ENCODE measurements around the gene ZFYVE28. TPM values are rescaled to one million over a fixed set of nuclear protein-coding genes. Genes with fewer than 3 reads are reported as not detected.
A peak's percentile ranks its signal among the peaks of the same experiment; 100 is the strongest.
"Not testable (repeated sequence)": the region's sequence is repeated elsewhere in the genome, so short reads cannot be mapped to it uniquely, and the experiment has no call there.

The ZFYVE28 gene
- total RNA-seq, 2 experiments from 2014 or later: 14.8 to 17.2 TPM

DNA sequence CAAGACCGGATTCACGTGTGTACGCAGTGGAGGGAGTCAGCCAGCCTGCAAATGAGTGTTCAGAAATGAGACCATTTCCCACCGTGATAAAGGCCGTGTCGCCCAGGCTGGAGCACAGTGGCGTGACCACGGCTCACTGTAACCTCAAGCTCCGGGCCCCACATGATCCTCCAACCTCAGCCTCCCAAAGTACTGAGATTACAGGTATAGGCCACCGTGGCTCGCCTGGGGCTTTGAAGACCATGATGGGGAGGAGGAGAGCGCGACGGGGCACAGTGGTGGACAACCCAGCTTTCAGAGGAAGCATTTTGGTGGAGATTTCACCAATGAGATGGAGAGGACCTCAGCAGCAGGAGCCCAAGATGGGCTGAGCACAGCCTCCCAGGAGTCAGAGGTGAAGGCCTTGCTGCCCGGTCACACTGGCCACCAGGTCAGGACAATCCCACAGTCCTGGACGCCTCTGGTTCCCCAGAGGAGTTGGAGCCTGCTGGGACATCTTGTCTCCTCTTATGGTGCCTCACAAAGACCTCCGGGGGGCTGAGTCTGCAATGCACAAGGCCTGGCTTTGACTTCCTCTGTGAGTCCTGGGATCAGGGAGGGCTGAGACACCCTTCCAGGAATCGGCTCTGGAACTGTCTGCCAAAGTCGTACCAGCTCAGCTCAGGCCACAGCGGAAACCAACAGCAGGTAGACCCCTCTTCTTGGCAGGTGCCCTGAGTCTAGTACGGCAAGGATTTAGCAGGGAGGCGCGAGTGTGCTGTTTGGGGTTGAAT, 134.1 kb downstream of the ZFYVE28 start:
- no peaks in the 10 kb centered on the region for H3K27me3 Mint-ChIP-seq
- POLR2A ChIA-PET: no interaction called here
- H3K4me3 Mint-ChIP-seq: no peak overlapping the region
- CTCF ChIA-PET: interaction anchor here (1.2 kb wide), 1 partner anchor 64 kb away, joined by 3 read pairs; no protein-coding TSS in a partner anchor
- no peak for DNase-seq
- H3K9me3 Mint-ChIP-seq: peaks cover 2% of the 10 kb centered on the region
- peaks cover 31% of the 10 kb centered on the region for H3K4me1 Mint-ChIP-seq
- H3K36me3 Mint-ChIP-seq (ENCODE audit: low read depth): peaks cover 3% of the 10 kb centered on the region
- no peak overlapping the region for H3K27ac Mint-ChIP-seq

DNA sequence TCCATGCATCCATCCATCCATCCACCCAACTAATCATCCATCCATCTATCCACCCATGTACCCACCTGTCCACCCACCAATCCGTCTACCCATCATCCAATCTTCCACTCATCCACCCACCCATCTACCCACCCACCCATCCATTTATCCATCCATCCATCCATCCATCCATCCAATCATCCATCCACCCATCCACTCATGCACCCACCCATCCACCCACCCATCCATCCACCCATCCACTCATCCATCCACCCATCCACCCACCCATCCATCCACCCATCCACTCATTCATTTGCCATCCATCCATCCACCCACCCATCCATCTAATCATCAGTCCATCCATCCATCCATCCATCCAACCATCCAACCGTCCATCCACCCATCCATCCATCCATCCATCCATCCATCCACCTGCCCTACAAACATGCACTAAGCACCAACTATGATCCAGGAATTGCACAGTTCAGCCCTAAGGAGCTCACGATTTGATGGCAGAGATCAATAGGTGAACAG, 135.2 kb downstream of the ZFYVE28 start:
- Mint-ChIP-seq H3K36me3 (ENCODE audit: low read depth) (peaks cover 3% of the 10 kb centered on the region), H3K4me3 (no peak overlapping the region), H3K9me3 (peaks cover 2% of the 10 kb centered on the region), H3K4me1 (peaks cover 31% of the 10 kb centered on the region), H3K27ac (no peak overlapping the region), H3K27me3 (no peaks in the 10 kb centered on the region)
- ChIA-PET CTCF (no interaction called here), POLR2A (no interaction called here)
- DNase-seq: no peak

DNA sequence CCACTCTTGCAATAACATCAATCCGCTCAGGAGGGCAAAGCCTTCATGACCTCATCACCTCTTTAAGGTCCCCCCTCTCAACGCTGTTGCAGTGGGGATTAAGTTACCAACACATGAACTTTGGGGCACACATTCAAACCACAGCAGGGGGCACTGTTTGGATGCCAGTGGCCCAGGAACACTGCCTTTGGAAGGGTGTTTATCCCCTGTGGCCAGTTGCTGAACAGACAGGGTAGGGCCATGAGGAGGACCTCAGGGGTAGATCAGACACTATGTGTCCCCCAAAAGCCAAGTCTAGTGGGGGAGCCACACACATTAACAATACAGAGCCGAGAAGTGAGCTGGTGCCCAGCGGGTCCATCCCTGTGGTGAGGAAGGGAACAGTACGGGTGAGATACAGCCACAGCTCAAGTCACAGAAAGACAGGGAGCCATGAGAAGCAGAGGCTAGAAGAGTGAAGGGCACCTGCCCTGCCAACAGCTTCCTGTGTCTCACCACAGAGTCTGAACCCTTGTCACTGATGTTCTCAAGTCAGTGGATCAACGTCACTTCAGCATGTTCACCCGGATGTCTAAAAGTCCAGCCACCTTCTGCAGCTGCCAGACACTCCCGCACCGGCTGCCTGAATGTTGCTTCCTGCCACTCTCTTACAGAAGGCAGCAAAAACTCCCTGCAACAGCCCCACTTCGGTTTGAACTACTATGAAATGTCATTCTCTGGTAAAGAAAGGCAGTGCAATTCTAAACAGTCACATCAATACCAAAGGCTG, 136.7 kb downstream of the ZFYVE28 start:
- Mint-ChIP-seq H3K9me3 (peaks cover 2% of the 10 kb centered on the region), H3K4me3 (peak overlapping the region; percentile 23), H3K27me3 (no peaks in the 10 kb centered on the region), H3K36me3 (ENCODE audit: low read depth) (peaks cover 3% of the 10 kb centered on the region), H3K4me1 (peaks cover 31% of the 10 kb centered on the region), H3K27ac (peak overlapping the region; percentile 92)
- ChIA-PET CTCF (interaction anchor here (0.5 to 1.3 kb wide), 7 partner anchors 8 to 760 kb away, joined by 3 to 6 read pairs (median 3); no protein-coding TSS in a partner anchor), POLR2A (no interaction called here)
- DNase-seq: peak; percentile 86

DNA sequence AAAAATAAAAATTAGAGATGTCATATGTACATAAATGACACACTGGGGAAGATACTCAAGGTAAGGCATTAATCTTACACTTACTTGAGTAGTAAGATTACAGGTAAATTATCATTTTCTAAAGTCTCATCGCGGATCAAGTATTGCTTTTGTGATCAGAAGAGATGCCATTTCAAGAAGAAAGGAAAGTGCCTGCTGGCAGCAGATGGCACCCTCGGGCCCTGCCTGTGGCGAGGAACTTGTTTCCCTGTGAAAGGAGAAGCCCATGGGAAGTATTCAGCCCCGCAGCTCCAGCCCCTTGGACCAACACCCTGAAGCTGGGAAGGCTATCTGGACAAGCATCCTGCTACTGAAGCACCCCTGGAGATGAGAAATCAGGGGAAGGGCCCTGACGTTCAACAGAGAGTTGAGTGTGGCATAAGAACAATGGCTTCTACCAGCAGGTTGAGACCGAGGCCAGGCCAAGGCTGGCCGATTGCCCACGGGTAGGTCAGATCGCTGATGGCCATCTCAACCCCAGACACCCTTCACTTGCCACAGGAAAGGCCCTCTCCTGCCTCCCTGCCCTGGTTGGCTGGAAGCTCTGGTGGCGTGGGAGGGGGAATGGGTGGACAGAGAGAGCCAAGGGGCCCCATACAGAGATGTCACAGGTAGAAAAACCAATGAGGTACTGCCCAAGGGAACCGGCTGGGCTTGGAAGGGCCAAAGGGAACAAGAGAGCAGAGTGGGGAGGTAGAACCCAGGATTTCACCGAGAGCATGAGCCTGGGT, 137.7 kb downstream of the ZFYVE28 start:
- DNase-seq: no peak
- H3K27ac Mint-ChIP-seq: peak overlapping the region; percentile 92
- H3K9me3 Mint-ChIP-seq: peaks cover 2% of the 10 kb centered on the region
- no peaks in the 10 kb centered on the region for H3K27me3 Mint-ChIP-seq
- no peak overlapping the region for H3K4me3 Mint-ChIP-seq
- CTCF ChIA-PET: interaction anchor here (1.1 kb wide), 1 partner anchor 151 kb away, joined by 4 read pairs; no protein-coding TSS in a partner anchor
- POLR2A ChIA-PET: no interaction called here
- peaks cover 3% of the 10 kb centered on the region for H3K36me3 Mint-ChIP-seq (ENCODE audit: low read depth)
- H3K4me1 Mint-ChIP-seq: peaks cover 31% of the 10 kb centered on the region

DNA sequence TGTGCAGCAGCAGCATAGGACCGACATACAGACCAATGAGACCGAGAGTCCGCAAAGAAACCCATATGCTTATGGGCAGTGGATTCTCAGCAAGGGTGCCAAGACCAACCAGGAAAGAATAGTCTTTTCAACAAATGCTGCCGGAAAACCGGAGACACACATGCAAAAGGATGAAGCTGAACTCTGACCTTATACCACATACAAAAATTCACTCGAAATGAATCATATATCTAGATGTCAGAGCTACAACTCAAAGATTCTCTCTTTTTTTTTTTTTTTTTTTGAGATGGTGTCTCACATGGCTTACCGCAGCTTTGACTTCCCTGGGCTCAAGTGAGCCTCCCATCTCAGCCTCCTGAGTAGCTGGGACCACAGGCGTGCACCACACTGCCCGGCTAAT, 140.5 kb downstream of the ZFYVE28 start:
- no peak for DNase-seq
- POLR2A ChIA-PET: no interaction called here
- Mint-ChIP-seq H3K4me3 (no peak overlapping the region), H3K9me3 (no peaks in the 10 kb centered on the region), H3K4me1 (peaks cover 26% of the 10 kb centered on the region), H3K36me3 (ENCODE audit: low read depth) (no peaks in the 10 kb centered on the region), H3K27ac (no peak overlapping the region), H3K27me3 (no peaks in the 10 kb centered on the region)
- CTCF ChIA-PET: interaction anchor here (0.6 kb wide), 1 partner anchor 23 kb away, joined by 3 read pairs; no protein-coding TSS in a partner anchor

DNA sequence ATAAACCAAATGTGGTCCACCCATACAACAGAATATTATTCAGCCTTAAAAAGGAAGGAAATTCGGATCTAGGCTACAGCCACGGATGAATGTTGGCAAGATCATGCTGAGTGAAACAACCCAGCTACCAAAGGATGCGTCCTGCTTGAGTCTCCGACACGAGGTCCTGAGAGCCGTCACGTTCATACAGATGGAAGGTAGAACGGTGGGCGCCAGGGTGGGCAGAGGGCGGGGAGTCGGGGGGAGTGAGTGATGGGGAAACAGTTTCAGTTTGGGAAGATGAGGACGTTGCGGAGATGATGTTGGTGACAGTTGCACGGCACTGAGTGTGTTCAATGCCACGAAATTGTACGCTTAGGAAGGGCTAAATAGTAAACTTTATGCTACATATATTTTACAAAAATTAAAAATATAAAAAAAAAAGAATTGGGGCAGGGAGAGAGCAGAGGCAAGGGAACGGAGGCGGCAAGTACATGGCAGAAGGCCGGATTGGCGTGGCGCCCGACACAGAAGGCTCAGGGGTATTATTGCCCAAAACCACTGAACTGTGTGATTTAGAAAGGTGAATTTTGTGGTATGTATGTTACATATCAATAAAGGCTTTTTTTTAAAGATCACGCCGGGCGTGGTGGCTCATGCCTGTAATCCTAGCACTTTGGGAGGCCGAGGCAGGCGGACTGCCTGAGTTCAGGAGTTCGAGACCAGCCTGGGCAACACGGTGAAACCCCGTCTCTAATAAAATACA, 141.7 kb downstream of the ZFYVE28 start:
- POLR2A ChIA-PET: no interaction called here
- CTCF ChIA-PET: no interaction called here
- H3K27ac Mint-ChIP-seq: no peak overlapping the region

DNA sequence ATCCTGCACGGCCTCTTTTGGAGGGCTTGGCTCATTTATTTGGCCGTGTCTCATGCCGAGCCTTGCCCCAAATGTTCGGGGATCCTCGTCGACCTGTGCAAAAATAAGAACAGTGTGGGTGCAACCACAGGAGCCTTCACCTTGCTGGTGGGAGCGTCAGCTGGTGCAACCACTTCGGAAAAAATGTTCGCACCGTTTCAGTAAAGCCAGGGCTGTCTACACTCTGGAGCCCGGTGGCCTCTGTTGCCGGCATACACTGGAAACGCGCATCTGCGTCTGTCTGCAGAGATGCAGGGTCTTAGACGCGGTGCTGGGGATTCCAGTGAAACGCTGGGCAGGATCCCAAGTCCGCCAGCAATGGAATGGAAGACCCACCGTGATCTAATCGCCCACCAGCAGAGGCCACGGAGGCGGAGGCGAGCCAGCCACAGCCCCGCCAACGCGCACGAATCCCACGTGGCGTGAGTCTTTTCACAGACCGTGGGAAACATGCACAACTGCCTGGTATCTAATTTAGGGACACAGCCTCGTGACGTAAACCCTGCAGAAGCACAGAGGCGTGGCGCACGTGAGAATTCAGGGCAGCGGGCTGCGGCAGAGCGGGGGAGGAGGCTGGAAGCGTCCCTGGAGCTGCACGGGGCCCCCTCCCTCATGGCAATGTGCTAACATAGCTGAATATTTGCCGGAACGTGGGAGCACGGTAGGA, 142.7 kb downstream of the ZFYVE28 start:
- Mint-ChIP-seq H3K36me3 (ENCODE audit: low read depth) (no peaks in the 10 kb centered on the region), H3K27me3 (no peaks in the 10 kb centered on the region), H3K27ac (no peak overlapping the region), H3K4me1 (peaks cover 7% of the 10 kb centered on the region), H3K9me3 (no peaks in the 10 kb centered on the region), H3K4me3 (no peak overlapping the region)
- no peak for DNase-seq
- ChIA-PET CTCF (interaction anchor here (1.8 kb wide), 1 partner anchor 12 kb away, joined by 4 read pairs; no protein-coding TSS in a partner anchor), POLR2A (no interaction called here)

More for the DNA sequence above, 141.7 kb downstream of the ZFYVE28 start:
- Mint-ChIP-seq H3K9me3 (no peaks in the 10 kb centered on the region), H3K36me3 (ENCODE audit: low read depth) (no peaks in the 10 kb centered on the region), H3K4me3 (no peak overlapping the region), H3K27me3 (no peaks in the 10 kb centered on the region), H3K4me1 (peaks cover 18% of the 10 kb centered on the region)
- DNase-seq: no peak

DNA sequence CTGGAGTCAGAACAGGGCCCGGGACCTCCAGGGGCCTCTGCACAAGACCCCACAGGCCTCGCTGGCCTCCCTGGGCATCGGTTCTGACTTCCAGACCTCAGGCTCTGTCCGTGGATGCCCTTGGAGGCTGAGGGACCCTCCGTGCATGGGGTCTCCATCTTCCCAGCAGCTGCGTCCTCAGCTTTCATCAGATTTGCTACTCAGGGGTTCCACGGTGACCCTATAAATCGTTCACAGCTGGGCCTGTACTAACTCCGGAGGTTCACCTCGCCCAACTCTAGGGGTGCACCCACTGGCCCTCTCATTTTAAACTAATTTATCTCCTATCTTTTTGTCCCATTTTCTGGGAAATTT, 143.4 kb downstream of the ZFYVE28 start:
- H3K9me3 Mint-ChIP-seq; H3K4me3 Mint-ChIP-seq; DNase-seq; POLR2A ChIA-PET; H3K36me3 Mint-ChIP-seq (ENCODE audit: low read depth); H3K27ac Mint-ChIP-seq; H3K27me3 Mint-ChIP-seq; H3K4me1 Mint-ChIP-seq: not testable (repeated sequence)
- CTCF ChIA-PET: interaction anchor here (1.8 kb wide), 1 partner anchor 11 kb away, joined by 4 read pairs; no protein-coding TSS in a partner anchor

DNA sequence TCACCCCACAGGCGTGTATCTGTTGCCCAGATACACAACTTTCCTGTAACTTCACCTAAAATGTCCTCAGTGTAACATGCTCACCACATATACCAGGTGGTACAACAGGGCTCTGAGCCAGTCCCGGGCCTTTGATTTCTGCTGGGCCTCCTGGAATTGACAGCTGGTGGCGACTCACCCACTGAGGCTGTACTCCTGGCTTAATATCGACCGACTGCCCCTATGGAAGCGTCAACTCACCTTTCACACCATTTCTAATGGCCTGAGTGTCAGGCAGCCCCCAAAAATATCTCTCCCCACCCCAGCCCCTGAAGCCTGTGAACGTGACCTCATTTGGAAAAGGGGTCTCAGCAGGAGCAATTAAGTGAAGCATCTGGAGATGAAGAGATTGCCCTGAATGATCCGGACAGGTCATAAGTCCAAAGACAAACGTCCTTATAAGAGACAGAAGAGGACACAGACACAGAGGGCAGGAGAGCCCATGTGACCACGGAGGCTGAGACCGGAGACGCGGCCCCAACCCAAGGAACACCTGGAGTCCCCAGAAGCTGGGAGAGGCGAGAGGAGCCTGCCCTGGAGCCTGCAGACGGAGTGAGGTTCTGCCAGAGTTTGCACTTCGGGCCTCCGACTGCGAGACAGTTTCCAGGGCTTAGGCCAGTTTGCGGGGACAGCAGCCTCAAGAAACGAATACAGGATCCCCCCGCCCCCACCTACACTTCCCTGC, 144.0 kb downstream of the ZFYVE28 start:
- H3K27ac Mint-ChIP-seq: no peak overlapping the region

DNA sequence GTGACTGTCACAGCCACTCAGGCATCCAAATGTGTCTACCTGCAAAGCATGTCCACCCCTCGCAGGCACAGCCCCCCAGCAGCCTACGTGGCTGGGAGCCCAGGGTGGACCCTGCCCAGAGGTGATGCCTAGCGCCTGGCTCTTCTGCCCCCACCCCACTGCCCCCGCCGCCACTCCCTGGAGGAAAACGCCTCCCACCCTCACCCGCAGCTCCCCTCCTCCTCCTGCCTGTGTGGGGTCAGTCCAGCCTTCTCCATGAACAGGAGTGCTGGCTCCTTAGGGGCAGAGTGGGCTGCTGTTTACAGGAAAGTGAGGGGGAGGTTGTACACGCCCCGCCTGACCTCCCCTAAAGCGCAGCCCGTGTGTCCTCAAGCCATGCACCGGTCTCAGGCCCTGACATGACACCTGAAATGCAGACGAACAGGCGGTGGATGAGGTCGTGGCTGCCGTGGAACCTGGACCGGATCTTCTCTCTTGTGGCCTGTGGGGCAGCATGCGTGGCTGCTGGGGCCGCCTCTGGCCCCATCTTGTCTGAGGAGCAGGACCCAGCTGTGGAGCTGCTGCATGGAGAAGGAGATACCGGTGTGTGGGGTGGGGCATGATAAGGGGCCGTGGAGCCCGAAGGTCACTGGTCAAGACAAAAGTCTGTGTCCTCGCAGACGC, 144.7 kb downstream of the ZFYVE28 start:
- no peak overlapping the region for H3K4me3 Mint-ChIP-seq
- CTCF ChIA-PET: interaction anchor here (1.1 kb wide), 1 partner anchor 8 kb away, joined by 3 read pairs; no protein-coding TSS in a partner anchor
- H3K27ac Mint-ChIP-seq: no peak overlapping the region
- no peaks in the 10 kb centered on the region for H3K36me3 Mint-ChIP-seq (ENCODE audit: low read depth)
- peaks cover 4% of the 10 kb centered on the region for H3K4me1 Mint-ChIP-seq
- no peaks in the 10 kb centered on the region for H3K27me3 Mint-ChIP-seq
- DNase-seq: no peak
- H3K9me3 Mint-ChIP-seq: no peaks in the 10 kb centered on the region
- POLR2A ChIA-PET: no interaction called here

More for the DNA sequence above, 144.0 kb downstream of the ZFYVE28 start:
- Mint-ChIP-seq H3K36me3 (ENCODE audit: low read depth) (no peaks in the 10 kb centered on the region), H3K27me3 (no peaks in the 10 kb centered on the region), H3K9me3 (no peaks in the 10 kb centered on the region), H3K4me3 (no peak overlapping the region), H3K4me1 (peaks cover 4% of the 10 kb centered on the region)
- CTCF ChIA-PET: interaction anchor here (1.8 kb wide), 1 partner anchor 11 kb away, joined by 4 read pairs; no protein-coding TSS in a partner anchor
- POLR2A ChIA-PET: no interaction called here
- DNase-seq: no peak

DNA sequence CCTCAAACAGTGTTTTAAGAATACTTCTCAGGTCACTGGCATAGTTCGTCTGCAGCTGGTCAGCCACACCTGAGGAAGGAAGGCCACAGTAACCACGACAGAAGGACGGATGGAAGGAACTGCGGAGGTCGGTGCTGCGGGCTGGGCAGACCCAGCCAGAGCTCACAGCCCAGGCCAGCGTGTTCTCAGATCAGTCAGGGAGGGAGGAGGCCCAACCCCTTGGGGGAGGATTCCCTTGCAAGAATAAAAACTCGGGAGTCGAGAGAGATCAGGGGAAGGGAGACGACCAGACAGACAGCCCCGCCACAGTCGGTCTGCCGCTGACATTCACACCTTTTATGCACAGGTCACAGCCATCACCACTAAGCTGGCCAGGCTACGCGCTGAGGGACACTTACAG, 145.2 kb downstream of the ZFYVE28 start:
- peaks cover 4% of the 10 kb centered on the region for H3K4me1 Mint-ChIP-seq
- no peaks in the 10 kb centered on the region for H3K9me3 Mint-ChIP-seq
- H3K4me3 Mint-ChIP-seq: no peak overlapping the region
- no peaks in the 10 kb centered on the region for H3K36me3 Mint-ChIP-seq (ENCODE audit: low read depth)
- no peak for DNase-seq
- POLR2A ChIA-PET: no interaction called here
- no peak overlapping the region for H3K27ac Mint-ChIP-seq
- H3K27me3 Mint-ChIP-seq: no peaks in the 10 kb centered on the region
- CTCF ChIA-PET: interaction anchor here (1.1 kb wide), 1 partner anchor 8 kb away, joined by 3 read pairs; no protein-coding TSS in a partner anchor

Data from activated CD4-positive, alpha-beta T cell treated with anti-CD3 and anti-CD28 coated beads, Interleukin-2, amount 10 ng/mL, durations not matched to agents 7 days and 5 days (primary cell).